Trophoblast cell (in vitro differentiated cells and primary cell): ENCODE measurements around the gene RCBTB1.
"Not testable (repeated sequence)": the region's sequence is repeated elsewhere in the genome, so short reads cannot be mapped to it uniquely, and the experiment has no call there.

Experiments used
- DNase-seq, 2 donors: peaks; one replicate each; pipeline ENCODE4 v3.0.0-alpha.2; 2016
- H2AFZ ChIP-seq: 2 replicates; pipeline ENCODE4 v1.6.1; 2013; ENCODE audit warnings: low read length, moderate library complexity, mild to moderate bottlenecking; ENCODE audit not compliant: insufficient read depth, poor library complexity
- H2AK5ac ChIP-seq: 2 replicates; pipeline ENCODE4 v1.6.1; 2013; ENCODE audit warnings: mild to moderate bottlenecking, low read length
- H2BK120ac ChIP-seq: 2 replicates; pipeline ENCODE4 v1.6.1; 2013; ENCODE audit warnings: low read length, mild to moderate bottlenecking, moderate library complexity; ENCODE audit not compliant: insufficient read depth, poor library complexity
- H2BK12ac ChIP-seq: 2 replicates; pipeline ENCODE4 v1.6.1; 2013; ENCODE audit warnings: mild to moderate bottlenecking, low read length, moderate library complexity
- H2BK5ac ChIP-seq: 2 replicates; pipeline ENCODE4 v1.6.1; 2013; ENCODE audit warnings: low read length, low read depth, moderate library complexity, mild to moderate bottlenecking; ENCODE audit not compliant: poor library complexity
- H3K14ac ChIP-seq: 2 replicates; pipeline ENCODE4 v1.6.1; 2013; ENCODE audit warnings: mild to moderate bottlenecking, low read length
- H3K18ac ChIP-seq: 2 replicates; pipeline ENCODE4 v1.6.1; 2013; ENCODE audit warnings: mild to moderate bottlenecking, low read length
- H3K23ac ChIP-seq: 2 replicates; pipeline ENCODE4 v1.6.1; 2013; ENCODE audit warnings: low read length
- H3K27ac ChIP-seq: 2 replicates; pipeline ENCODE4 v1.5.1; 2013; ENCODE audit warnings: low read depth, mild to moderate bottlenecking, inconsistent platforms, low read length, moderate library complexity
- H3K27me3 ChIP-seq: 2 replicates; pipeline ENCODE4 v1.6.1; 2013; ENCODE audit warnings: inconsistent platforms, mild to moderate bottlenecking, low read length, moderate library complexity; ENCODE audit not compliant: insufficient read depth
- H3K36me3 ChIP-seq, 2 experiments: 1 replicate in 1 of 2; 2 replicates in 1 of 2; pipeline ENCODE4 v1.6.1; 2013; ENCODE audit warnings: low read length in 2 of 2, mild to moderate bottlenecking in 2 of 2, moderate library complexity in 1 of 2; ENCODE audit not compliant: insufficient read depth in 2 of 2, control insufficient read depth in 1 of 2
- H3K4ac ChIP-seq: 2 replicates; pipeline ENCODE4 v1.6.1; 2013; ENCODE audit warnings: low read depth, mild to moderate bottlenecking, low read length, moderate library complexity
- H3K4me1 ChIP-seq, 2 experiments: 1 replicate in 1 of 2; 2 replicates in 1 of 2; pipeline ENCODE4 v1.6.1; 2013; ENCODE audit warnings: low read length in 2 of 2, mild to moderate bottlenecking in 2 of 2, moderate library complexity in 1 of 2; ENCODE audit not compliant: insufficient read depth in 2 of 2, control insufficient read depth in 1 of 2
- H3K4me2 ChIP-seq: 2 replicates; pipeline ENCODE4 v1.6.1; 2013; ENCODE audit warnings: inconsistent platforms, mild to moderate bottlenecking, low read length, moderate library complexity
- H3K4me3 ChIP-seq: 2 replicates; pipeline ENCODE4 v1.5.1; 2013; ENCODE audit warnings: mild to moderate bottlenecking, low read depth, low read length, inconsistent platforms
- H3K79me1 ChIP-seq: one replicate; pipeline ENCODE4 v1.6.1; 2013; ENCODE audit warnings: low read length
- H3K79me2 ChIP-seq: 2 replicates; pipeline ENCODE4 v1.6.1; 2013; ENCODE audit warnings: low read length, mild to moderate bottlenecking; ENCODE audit not compliant: control insufficient read depth, insufficient read depth, poor library complexity
- H3K9ac ChIP-seq: 2 replicates; pipeline ENCODE4 v1.6.1; 2013; ENCODE audit warnings: mild to moderate bottlenecking, low read length
- H3K9me3 ChIP-seq: 2 replicates; pipeline ENCODE4 v1.6.1; 2013; ENCODE audit warnings: low read depth, mild to moderate bottlenecking, control low read depth, inconsistent platforms, low read length; ENCODE audit not compliant: insufficient read depth
- H4K12ac ChIP-seq: 2 replicates; pipeline ENCODE4 v1.6.1; 2013; ENCODE audit warnings: low read depth, mild to moderate bottlenecking, low read length, moderate library complexity
- H4K8ac ChIP-seq: 2 replicates; pipeline ENCODE4 v1.6.1; 2013; ENCODE audit warnings: low read depth, mild to moderate bottlenecking, low read length, moderate library complexity
- H4K91ac ChIP-seq: one replicate; pipeline ENCODE4 v1.6.1; 2013; ENCODE audit warnings: low read depth, mild to moderate bottlenecking, low read length, moderate library complexity
- WGBS: extraction: QIAGEN DNeasy Blood & Tissue Kit; methylation state at CpG from one replicate; pipeline ENCODE4 v1.1.7; 2013; ENCODE audit warnings: missing lambda C conversion rate; ENCODE audit not compliant: insufficient read length, insufficient coverage; ENCODE audit errors: extremely low coverage; 5-methylcytosine and 5-hydroxymethylcytosine counted together

Gene RCBTB1

DNA sequence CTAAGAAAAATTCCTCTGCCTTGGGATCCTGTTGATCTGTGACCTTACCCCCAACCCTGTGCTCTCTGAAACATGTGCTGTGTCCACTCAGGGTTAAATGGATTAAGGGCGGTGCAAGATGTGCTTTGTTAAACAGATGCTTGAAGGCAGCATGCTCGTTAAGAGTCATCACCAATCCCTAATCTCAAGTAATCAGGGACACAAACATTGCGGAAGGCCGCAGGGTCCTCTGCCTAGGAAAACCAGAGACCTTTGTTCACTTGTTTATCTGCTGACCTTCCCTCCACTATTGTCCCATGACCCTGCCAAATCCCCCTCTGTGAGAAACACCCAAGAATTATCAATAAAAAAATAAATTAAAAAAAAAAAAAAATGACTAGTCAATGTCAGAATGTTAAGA is 8.5 kb upstream of the RCBTB1 start:
- H3K4ac ChIP-seq, H3K23ac ChIP-seq, H3K4me1 ChIP-seq, H3K14ac ChIP-seq, H2BK5ac ChIP-seq, H4K12ac ChIP-seq, H3K9ac ChIP-seq, H3K79me2 ChIP-seq, H3K27me3 ChIP-seq, H3K79me1 ChIP-seq, H2AFZ ChIP-seq, H4K91ac ChIP-seq, H3K4me3 ChIP-seq, H3K36me3 ChIP-seq, DNase-seq, H2AK5ac ChIP-seq, H3K4me2 ChIP-seq, H2BK120ac ChIP-seq, H3K18ac ChIP-seq, H4K8ac ChIP-seq, H3K9me3 ChIP-seq, H2BK12ac ChIP-seq, H3K27ac ChIP-seq: not testable (repeated sequence)
- no CpG with 5 or more reads among the region's 4 CpGs for WGBS

GRCh38 chr13:49590714-49591113 is 5.4 kb upstream of the RCBTB1 start:
- not testable (repeated sequence) for H3K4me2 ChIP-seq, H2BK120ac ChIP-seq
- WGBS = no CpG with 5 or more reads among the region's 3 CpGs

GRCh38 chr13:49587311-49587847 is 2.0 kb upstream of the RCBTB1 start:
- Histone ChIP-seq H2AK5ac (no peak overlapping the region), H3K4me2 (no peak overlapping the region), H3K36me3 (no peaks in the 10 kb centered on the region), H3K27me3 (no peaks in the 10 kb centered on the region), H4K12ac (no peak overlapping the region), H4K91ac (no peak overlapping the region), H4K8ac (no peak overlapping the region), H3K4ac (no peak overlapping the region), H3K4me1 (peaks cover 0 to 3% of the 10 kb centered on the region in 2 experiments), H3K4me3 (no peak overlapping the region), H3K23ac (no peak overlapping the region), H3K79me1 (peaks cover 9% of the 10 kb centered on the region), H2BK120ac (no peak overlapping the region), H3K9ac (no peak overlapping the region), H3K18ac (no peak overlapping the region), H2BK12ac (no peak overlapping the region), H3K14ac (no peak overlapping the region), H3K9me3 (no peaks in the 10 kb centered on the region), H3K79me2 (peaks cover 6% of the 10 kb centered on the region), H2BK5ac (no peak overlapping the region), H2AFZ (no peak overlapping the region), H3K27ac (no peak overlapping the region)
- no CpG with 5 or more reads among the region's 2 CpGs for WGBS
- DNase-seq = no peak

More at GRCh38 chr13:49590714-49591113, 5.4 kb upstream of the RCBTB1 start:
- DNase-seq, H4K91ac ChIP-seq, H3K79me1 ChIP-seq, H3K27me3 ChIP-seq, H3K18ac ChIP-seq, H3K4ac ChIP-seq, H3K4me1 ChIP-seq, H3K9me3 ChIP-seq, H3K14ac ChIP-seq, H4K12ac ChIP-seq, H3K23ac ChIP-seq, H3K79me2 ChIP-seq, H4K8ac ChIP-seq, H2BK12ac ChIP-seq, H3K4me3 ChIP-seq, H3K27ac ChIP-seq, H2AFZ ChIP-seq, H3K9ac ChIP-seq, H2BK5ac ChIP-seq, H2AK5ac ChIP-seq, H3K36me3 ChIP-seq: not testable (repeated sequence)

DNA sequence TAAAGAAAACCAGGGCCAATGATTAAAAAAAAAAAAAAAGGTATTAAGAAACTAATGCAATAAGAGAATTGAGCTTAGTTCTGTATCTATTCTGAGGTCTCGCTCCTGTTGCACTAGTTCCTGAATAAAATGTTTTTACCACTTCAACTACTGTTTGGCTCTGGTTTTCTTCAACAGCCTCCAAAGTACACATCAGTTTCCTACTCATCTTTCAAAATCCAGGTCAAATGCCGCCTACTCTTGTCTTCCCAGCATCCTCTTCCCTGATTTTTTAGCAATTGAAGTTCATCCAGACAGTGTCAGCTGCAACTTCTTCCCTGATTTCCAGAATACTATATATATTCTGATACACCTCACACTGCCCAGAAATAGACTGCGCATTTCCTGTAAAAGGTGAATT is 1.4 kb upstream of the RCBTB1 start:
- no peaks in the 10 kb centered on the region for H3K9me3 ChIP-seq
- no peak overlapping the region for H4K8ac ChIP-seq
- H2BK12ac ChIP-seq = no peak overlapping the region
- WGBS = no CpG with 5 or more reads among the region's 3 CpGs
- no peaks in the 10 kb centered on the region for H3K36me3 ChIP-seq
- no peak overlapping the region for H3K18ac ChIP-seq
- no peak overlapping the region for H3K9ac ChIP-seq
- no peak overlapping the region for H2AFZ ChIP-seq
- no peak overlapping the region for H4K91ac ChIP-seq
- H3K4me1 ChIP-seq = peaks cover 0 to 3% of the 10 kb centered on the region in 2 experiments
- H2BK5ac ChIP-seq = no peak overlapping the region
- no peaks in the 10 kb centered on the region for H3K27me3 ChIP-seq
- no peak overlapping the region for H3K23ac ChIP-seq
- peaks cover 9% of the 10 kb centered on the region for H3K79me1 ChIP-seq
- H4K12ac ChIP-seq = no peak overlapping the region
- no peak overlapping the region for H3K4ac ChIP-seq
- no peak overlapping the region for H3K14ac ChIP-seq
- no peak overlapping the region for H3K27ac ChIP-seq
- DNase-seq = no peak
- peaks cover 6% of the 10 kb centered on the region for H3K79me2 ChIP-seq
- no peak overlapping the region for H2AK5ac ChIP-seq
- H3K4me3 ChIP-seq = no peak overlapping the region
- no peak overlapping the region for H2BK120ac ChIP-seq
- no peak overlapping the region for H3K4me2 ChIP-seq
